HepG2 (cell line): ENCODE measurements around the gene BTBD17. TPM values are rescaled to one million over a fixed set of nuclear protein-coding genes. Genes with fewer than 3 reads are reported as not detected.
A peak's percentile ranks its signal among the peaks of the same experiment; 100 is the strongest.

Source experiments
- ATAC-seq: fragments of 200-7000 bp; cut with Tn5 transposase; 3 replicates; pipeline ENCODE4 v1.9.1; 2020; ENCODE audit warnings: mild to moderate bottlenecking, moderate library complexity
- BruUV-seq: library from RNA; stranded (reverse); fragments of 400-500 nt; replicated peaks from 2 replicates; lab custom pipeline; 2021; lab: Mats Ljungman, UMichigan
- CTCF ChIA-PET: fragments of 300-600 bp; formaldehyde crosslinking; extraction: SDS; loops from one replicate; lab custom pipeline; 2021; ENCODE audit warnings: low total read pairs, inconsistent platforms, low intra/inter-chr PET ratio; lab: Yijun Ruan, JAX
- POLR2A ChIA-PET: fragments of 350-600 bp; sonication (Branson Sonifier 250); formaldehyde crosslinking; loops from one replicate; lab custom pipeline; 2020; ENCODE audit warnings: antibody characterized with exemption, inconsistent platforms; lab: Yijun Ruan, JAX
- DNase-seq: peaks from one replicate; pipeline ENCODE4 v3.0.0-alpha.2; 2015; ENCODE audit warnings: low spot score
- FAIRE-seq: peaks from 3 replicates; lab custom pipeline; 2011; peaks lifted over from hg19 to GRCh38; lab: Jason Lieb, UNC
- H2AFZ ChIP-seq: one replicate; pipeline ENCODE4 v1.6.1; 2011; ENCODE audit warnings: low read length, inconsistent platforms
- H3K27ac ChIP-seq: fragments of 300-600 bp; 3 replicates; pipeline ENCODE4 v1.8.0; 2011; ENCODE audit warnings: mixed run types, mild to moderate bottlenecking, mixed read lengths, low read length, inconsistent platforms; ENCODE audit not compliant: insufficient read depth; ENCODE audit errors: extremely low read length
- H3K27me3 ChIP-seq, 2 experiments: fragments of 200-600 bp in 1 of 2; 2 replicates in 1 of 2; 3 replicates in 1 of 2; pipeline versions ENCODE4 v1.6.0 to v1.8.0; 2011; ENCODE audit warnings: low read length in 2 of 2, mild to moderate bottlenecking in 2 of 2, moderate library complexity in 2 of 2, inconsistent platforms in 1 of 2; ENCODE audit not compliant: insufficient read depth in 2 of 2, control insufficient read depth in 1 of 2
- H3K36me3 ChIP-seq, 2 experiments: fragments of 200-600 bp in 1 of 2; replicated peaks in 1 of 2; 2 replicates in 1 of 2; 3 replicates in 1 of 2; pipeline versions ENCODE4 v1.5.1 to v1.8.0; 2011; ENCODE audit warnings: low read length in 2 of 2, inconsistent platforms in 1 of 2; ENCODE audit not compliant: insufficient read depth in 2 of 2, control insufficient read depth in 1 of 2
- H3K4me1 ChIP-seq: 2 replicates; pipeline ENCODE4 v1.5.1; 2012; ENCODE audit warnings: low read length, inconsistent platforms; ENCODE audit not compliant: insufficient read depth
- H3K4me2 ChIP-seq: 2 replicates; pipeline ENCODE4 v1.6.0; 2011; ENCODE audit warnings: low read depth, low read length, inconsistent platforms
- H3K4me3 ChIP-seq, 3 experiments: fragments of 200-600 bp in 1 of 3; sonication (generic), shearing (Covaris generic) in 1 of 3; replicated peaks in 1 of 3; 2 replicates each; pipeline ENCODE4 v1.5.1; 2011 to 2016; ENCODE audit warnings: low read length in 3 of 3, inconsistent platforms in 2 of 3, low read depth in 2 of 3, mild to moderate bottlenecking in 2 of 3, control low read depth in 1 of 3, mixed read lengths in 1 of 3; ENCODE audit not compliant: insufficient read depth in 1 of 3
- H3K79me2 ChIP-seq: one replicate; pipeline ENCODE4 v1.6.1; 2011; ENCODE audit warnings: low read length, inconsistent platforms; ENCODE audit not compliant: insufficient read depth
- H3K9ac ChIP-seq: 2 replicates; pipeline ENCODE4 v1.6.0; 2011; ENCODE audit warnings: mild to moderate bottlenecking, low read depth, low read length, inconsistent platforms; ENCODE audit not compliant: insufficient read depth
- H3K9me3 ChIP-seq: 2 replicates; pipeline ENCODE4 v1.5.1; 2012; ENCODE audit warnings: mild to moderate bottlenecking, low read length
- H4K20me1 ChIP-seq: 2 replicates; pipeline ENCODE4 v1.6.0; 2011; ENCODE audit warnings: inconsistent platforms, mild to moderate bottlenecking, low read length, moderate library complexity; ENCODE audit not compliant: insufficient read depth
- ATF4 ChIP-seq, 2 experiments: fragments of 450-650 bp in 1 of 2; sonication (generic) in 1 of 2; formaldehyde crosslinking; IDR thresholded peaks; 2 replicates each; pipeline versions ENCODE4 v1.5.0 to v1.8.0; 2020 to 2022; ENCODE audit warnings: mild to moderate bottlenecking in 1 of 2, missing genetic modification reagents in 1 of 2
- CREB1 ChIP-seq, 2 experiments: fragments of 450-650 bp in 1 of 2; IDR thresholded peaks; 2 replicates each; pipeline ENCODE4 v1.6.1; 2016 to 2017; ENCODE audit warnings: control low read depth in 1 of 2, mild to moderate bottlenecking in 1 of 2, missing compliant biosample characterization in 1 of 2, missing genetic modification characterization in 1 of 2
- IKZF5 ChIP-seq: IDR thresholded peaks from 2 replicates; pipeline ENCODE4 v1.6.1; 2018; ENCODE audit warnings: missing genetic modification reagents, mild to moderate bottlenecking, missing compliant biosample characterization
- U2AF2 ChIP-seq: fragments of 200-400 bp; formaldehyde crosslinking; IDR thresholded peaks from 2 replicates; pipeline ENCODE4 v1.6.1; 2017; ENCODE audit warnings: low read depth, mild to moderate bottlenecking, low read length
- ZC3H13 ChIP-seq: sonication (generic); formaldehyde crosslinking; IDR thresholded peaks from 2 replicates; pipeline ENCODE4 v1.8.1; 2023; ENCODE audit warnings: mild to moderate bottlenecking, missing genetic modification reagents, moderate library complexity
- ZNF589 ChIP-seq: sonication (generic); formaldehyde crosslinking; conservative IDR thresholded peaks from 2 replicates; pipeline ENCODE4 v1.8.0; 2022; ENCODE audit warnings: mild to moderate bottlenecking, moderate library complexity, missing genetic modification reagents
- ZSCAN9 ChIP-seq: IDR thresholded peaks from 2 replicates; pipeline ENCODE4 v1.6.1; 2016; ENCODE audit warnings: borderline replicate concordance
- WGBS: methylation state at CpG from one replicate; pipeline ENCODE4 v1.1.6; 2017; ENCODE audit warnings: low lambda C conversion rate; 5-methylcytosine and 5-hydroxymethylcytosine counted together
- in situ Hi-C: cut with HindIII; loops from 2 replicates; pipeline ENCODE4 v1.10.0; 2017; ENCODE audit warnings: low pct_unique_long_range_greater_than_20kb; ENCODE audit not compliant: extremely low pct_ligation_motif_present
- intact Hi-C: fragments of 100-400 bp; cut with micrococcal nuclease; formaldehyde crosslinking; loops from one replicate; pipeline ENCODE4 v1.10.0; 2022; ENCODE audit not compliant: unreplicated experiment
- polyA plus RNA-seq, 8 experiments: library from polyadenylated mRNA; depleted of rRNA in 3 of 8; stranded (reverse) in 7 of 8; unstranded in 1 of 8; fragments of >200 nt; fragmentation: Illumina TruSeq in 4 of 8; extraction: Trizol in 4 of 8; gene quantifications; 2 replicates each; pipeline versions ENCODE4 v1.2.1 to v1.2.3, GENCODE V29; 2011 to 2016; ENCODE audit warnings: low read depth in 4 of 8, missing spikeins in 1 of 8, mixed read lengths in 1 of 8; ENCODE audit not compliant: insufficient read depth in 1 of 8
- total RNA-seq, 5 experiments: library from RNA; depleted of rRNA; stranded (reverse); fragments of >200 nt; fragmentation: Illumina TruSeq; extraction: Trizol; gene quantifications; 2 replicates each; pipeline ENCODE4 v1.2.3, GENCODE V29; 2016; ENCODE audit warnings: low read depth in 1 of 5

BTBD17 gene
- total and polyA plus RNA-seq, 2 of the 13 experiments (the other 11 are each of a cell fraction or from before 2014, with no cell fraction given), result not detected

- no peak for DNase-seq
- H3K9me3 ChIP-seq, result no peaks in the 10 kb centered on the region
- POLR2A ChIA-PET, result no interaction called here
- intact Hi-C loops, result no loop called here
- no peak for TF ChIP-seq ZSCAN9 (CRISPR knock-in tag)
- no peak for TF ChIP-seq ATF4 (CRISPR knock-in tag; IDR thresholded peaks at IDR 0.05)
- no peak for TF ChIP-seq ZNF589
- peak; percentile 55; the same call in 1 of the 2 replicates for TF ChIP-seq CREB1 (IDR thresholded peaks at IDR 0.05)
- TF ChIP-seq CREB1 (CRISPR knock-in tag; IDR thresholded peaks at IDR 0.05), result no peak
- TF ChIP-seq IKZF5 (CRISPR knock-in tag), result no peak
- TF ChIP-seq U2AF2, result no peak
- no peak for TF ChIP-seq ZC3H13
- peaks cover 10 to 44% of the 10 kb centered on the region in 2 experiments; a peak in 4 of 5 replicates for H3K27me3 ChIP-seq
- no peak overlapping the region for H2AFZ ChIP-seq
- H3K36me3 ChIP-seq, result no peaks in the 10 kb centered on the region
- 19% methylated on average over 7 of the region's 7 CpGs for WGBS
- H3K27ac ChIP-seq, result no peak overlapping the region
- H3K4me3 ChIP-seq, result no peak overlapping the region
- in situ Hi-C loops, result no loop called here
- no peak overlapping the region for H3K9ac ChIP-seq
- ATAC-seq, result no peak
- CTCF ChIA-PET, result no interaction called here
- H3K79me2 ChIP-seq, result no peaks in the 10 kb centered on the region
- no peak for FAIRE-seq
- no peak overlapping the region for H3K4me2 ChIP-seq
- H4K20me1 ChIP-seq, result no peaks in the 10 kb centered on the region
- H3K4me1 ChIP-seq, result peaks cover 10% of the 10 kb centered on the region
- BruUV-seq, result no TSS peak
Observed at GRCh38 chr17:74336307-74336706, 25.4 kb downstream of the BTBD17 start.
